GM19193 (cell line): ENCODE results near the gene PRPS2.

Experiments
- POLR2A ChIP-seq: IDR thresholded peaks from 4 replicates; pipeline ENCODE4 v1.6.1; 2011; ENCODE audit not compliant: insufficient read depth, insufficient read length; ENCODE audit errors: extremely low read depth

PRPS2 gene

GRCh38 chrX:12867685-12868084 is 76.5 kb downstream of the PRPS2 start:
- no peak for TF ChIP-seq POLR2A

- no peak for TF ChIP-seq POLR2A
Measured at GRCh38 chrX:12868747-12869146, 77.5 kb downstream of the PRPS2 start.

- no peak for TF ChIP-seq POLR2A
Measured at GRCh38 chrX:12871257-12871656, 80.0 kb downstream of the PRPS2 start.

GRCh38 chrX:12872741-12873140 is 81.5 kb downstream of the PRPS2 start:
- TF ChIP-seq POLR2A, result no peak
